Body of pancreas (tissue), 4 donors: ENCODE data around the gene SART1.

Experiments
- CTCF ChIP-seq, 7 experiments: fragments of 450-650 bp in 4 of 7; fragments of 200-600 bp in 3 of 7; sonication (generic) in 3 of 7; IDR thresholded peaks; one replicate each; pipeline ENCODE4 v1.5.1; 2016 to 2019; ENCODE audit warnings: antibody characterized with exemption in 7 of 7
- POLR2A ChIP-seq, 3 donors: fragments of 450-650 bp; IDR thresholded peaks; one replicate each; pipeline ENCODE4 v1.6.1; 2016; ENCODE audit warnings: antibody characterized with exemption in 3 of 3, mild to moderate bottlenecking in 2 of 3

GRCh38 chr11:66017321-66017720, 55.8 kb downstream of the SART1 start:
- TF ChIP-seq POLR2A (IDR thresholded peaks at IDR 0.05): no peak
- TF ChIP-seq CTCF (IDR thresholded peaks at IDR 0.05): no peak
